ENCODE measurements around the gene OGG1.

The OGG1 gene

GRCh38 chr3:9732740-9733115 lies 17.0 kb upstream of the OGG1 start:
- DNase-seq (ENCODE audit: low read depth) = peak; percentile 55
- peak; percentile 8 for TF ChIP-seq CTCF (IDR thresholded peaks at IDR 0.05; ENCODE audit: insufficient read depth, low read depth, low read length, missing control alignments)
- H3K4me3 ChIP-seq (ENCODE audit: low read length) = peak overlapping the region; percentile 82

- DNase-seq (ENCODE audit: low read depth) = peak; percentile 16
- no peak for TF ChIP-seq CTCF (IDR thresholded peaks at IDR 0.05; ENCODE audit: insufficient read depth, low read depth, low read length, missing control alignments)
- H3K4me3 ChIP-seq (ENCODE audit: low read length) = no peak overlapping the region
Measured at GRCh38 chr3:9736831-9737230, 12.9 kb upstream of the OGG1 start.

GRCh38 chr3:9739181-9739580 lies 10.6 kb upstream of the OGG1 start:
- DNase-seq (ENCODE audit: low read depth) = no peak
- H3K4me3 ChIP-seq (ENCODE audit: low read length) = no peak overlapping the region

GRCh38 chr3:9742560-9742959 lies 7.2 kb upstream of the OGG1 start:
- H3K4me3 ChIP-seq (ENCODE audit: low read length) = no peak overlapping the region
- TF ChIP-seq CTCF (IDR thresholded peaks at IDR 0.05; ENCODE audit: insufficient read depth, low read depth, low read length, missing control alignments) = no peak

More at GRCh38 chr3:9739181-9739580, 10.6 kb upstream of the OGG1 start:
- TF ChIP-seq CTCF (IDR thresholded peaks at IDR 0.05; ENCODE audit: insufficient read depth, low read depth, low read length, missing control alignments) = no peak

GRCh38 chr3:9743548-9743947 lies 6.2 kb upstream of the OGG1 start:
- no peak for DNase-seq (ENCODE audit: low read depth)
- no peak for TF ChIP-seq CTCF (IDR thresholded peaks at IDR 0.05; ENCODE audit: insufficient read depth, low read depth, low read length, missing control alignments)
- H3K4me3 ChIP-seq (ENCODE audit: low read length) = no peak overlapping the region

More at GRCh38 chr3:9742560-9742959, 7.2 kb upstream of the OGG1 start:
- DNase-seq (ENCODE audit: low read depth) = no peak

GRCh38 chr3:9744162-9744561 lies 5.6 kb upstream of the OGG1 start:
- no peak overlapping the region for H3K4me3 ChIP-seq (ENCODE audit: low read length)
- no peak for TF ChIP-seq CTCF (IDR thresholded peaks at IDR 0.05; ENCODE audit: insufficient read depth, low read depth, low read length, missing control alignments)

GRCh38 chr3:9745521-9745920 lies 4.2 kb upstream of the OGG1 start:
- no peak for DNase-seq (ENCODE audit: low read depth)
- TF ChIP-seq CTCF (IDR thresholded peaks at IDR 0.05; ENCODE audit: insufficient read depth, low read depth, low read length, missing control alignments) = no peak
- no peak overlapping the region for H3K4me3 ChIP-seq (ENCODE audit: low read length)

More at GRCh38 chr3:9744162-9744561, 5.6 kb upstream of the OGG1 start:
- DNase-seq (ENCODE audit: low read depth) = no peak
